ENCODE measurements around the gene CCDC3.

- TF ChIP-seq MXI1 (IDR thresholded peaks at IDR 0.05; ENCODE audit: low read depth, low read length) (no peak), CTCF (IDR thresholded peaks at IDR 0.05) (no peak)
Measured at GRCh38 chr10:12915637-12916168, 85.8 kb downstream of the CCDC3 start.

Measured in SK-N-SH (cell line).